A204.1 (cell line): ENCODE measurements around the gene SUCO.

ENCODE experiments used
- FAIRE-seq: peaks from 2 replicates; lab custom pipeline; 2012; peaks lifted over from hg19 to GRCh38; lab: Jason Lieb, UNC

Gene SUCO

DNA sequence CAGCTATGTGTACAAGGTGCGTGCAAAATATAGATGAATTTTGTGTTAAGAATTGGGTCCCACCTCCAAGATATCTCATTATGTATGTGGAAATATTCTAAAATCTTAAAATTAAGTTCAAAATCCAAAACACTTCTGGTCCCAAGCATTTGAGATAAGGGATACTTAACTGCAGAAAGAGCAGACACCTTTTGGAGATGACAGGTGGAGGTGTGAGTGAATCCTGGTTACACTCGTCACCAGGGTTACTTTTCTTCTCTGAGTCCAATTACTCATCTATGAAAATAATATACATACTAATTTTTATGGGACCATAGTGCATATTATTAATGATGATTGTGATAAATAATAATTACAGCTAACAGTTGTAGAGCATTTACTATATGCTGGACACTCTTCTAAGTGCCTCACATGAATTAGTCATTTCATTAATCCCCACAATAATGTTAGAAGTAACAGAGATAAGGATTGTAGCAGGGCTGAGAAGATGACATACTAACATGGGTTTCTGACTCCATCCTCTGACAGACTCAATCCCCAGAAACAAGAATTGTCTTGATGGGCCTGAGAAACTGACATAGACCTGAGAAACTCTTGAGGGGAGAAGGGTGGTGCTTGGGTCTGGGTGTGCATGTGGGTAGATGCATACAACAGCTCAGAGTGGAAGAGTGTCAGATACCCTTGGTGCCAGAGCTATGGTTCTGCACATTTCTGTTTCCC, 117.7 kb downstream of the SUCO start:
- FAIRE-seq, result no peak

DNA sequence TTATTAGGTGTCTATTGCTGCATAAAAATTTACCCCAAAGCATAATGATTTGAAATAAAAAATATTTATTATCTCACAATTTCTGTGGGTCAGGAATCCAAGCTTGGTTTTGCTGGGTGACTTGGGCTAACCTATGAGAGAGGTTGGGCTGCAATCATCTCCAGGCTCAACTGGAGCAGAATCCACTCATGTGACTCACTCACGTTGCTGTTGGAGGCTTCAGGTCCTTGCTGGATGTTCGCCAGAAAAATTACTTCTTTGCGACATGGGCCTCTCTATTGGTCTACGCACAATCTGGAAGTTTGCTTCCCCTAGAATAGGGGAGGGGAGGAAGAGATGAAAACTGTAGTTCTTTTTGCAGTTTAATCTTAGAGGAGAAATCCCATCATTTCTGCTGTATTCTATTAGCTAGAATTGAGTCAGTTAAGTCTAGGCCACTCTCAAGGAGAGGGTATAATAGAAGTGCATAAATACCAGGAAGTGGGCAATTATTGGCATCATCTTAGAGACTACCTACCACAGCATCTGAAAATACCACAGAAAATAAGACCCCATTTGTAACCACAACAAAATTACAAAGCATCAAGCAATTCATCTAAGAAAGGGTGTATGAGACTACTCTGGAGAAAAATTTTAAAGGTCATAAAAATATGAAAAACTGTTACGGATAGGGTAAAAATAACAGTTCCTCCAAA, 120.2 kb downstream of the SUCO start:
- no peak for FAIRE-seq

DNA sequence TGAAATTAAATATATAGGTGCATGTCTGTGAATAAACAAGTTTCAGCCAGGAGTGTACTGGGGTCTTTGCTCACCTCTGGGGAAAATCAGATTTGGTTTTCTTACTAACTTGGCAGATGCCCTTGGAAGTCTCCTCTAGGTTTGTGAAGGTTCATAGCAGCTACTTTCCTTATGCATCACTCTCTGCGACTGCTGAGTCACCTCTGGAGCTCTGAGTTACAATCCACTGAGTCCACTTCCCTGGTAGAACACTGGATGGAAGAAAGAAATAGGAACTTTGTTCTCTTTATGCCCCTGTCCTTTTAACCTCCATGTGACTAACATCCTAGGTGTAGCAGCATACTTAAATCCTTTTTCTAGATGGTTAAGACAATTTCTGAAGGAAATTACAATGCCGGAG, 121.6 kb downstream of the SUCO start:
- FAIRE-seq, result no peak

DNA sequence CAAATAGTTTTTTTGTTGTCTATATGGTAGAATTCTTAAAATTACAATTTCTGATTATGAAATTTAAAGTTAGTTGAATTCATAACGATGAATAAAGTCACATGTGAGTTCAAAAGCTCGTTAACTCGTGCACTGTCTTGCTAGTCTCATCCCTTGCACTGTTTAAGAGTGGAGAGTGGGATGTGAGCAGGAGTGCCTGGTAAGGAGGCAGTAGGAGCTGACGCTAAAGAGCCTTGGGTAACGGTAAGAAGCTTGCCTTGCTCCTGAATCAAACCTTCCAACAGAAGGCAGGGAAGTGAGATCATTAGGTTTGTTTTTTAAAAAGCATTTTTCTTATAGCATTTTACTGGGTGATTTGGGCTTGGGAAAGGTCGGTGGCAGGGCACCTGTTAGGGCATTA, 123.6 kb downstream of the SUCO start:
- FAIRE-seq, result no peak

DNA sequence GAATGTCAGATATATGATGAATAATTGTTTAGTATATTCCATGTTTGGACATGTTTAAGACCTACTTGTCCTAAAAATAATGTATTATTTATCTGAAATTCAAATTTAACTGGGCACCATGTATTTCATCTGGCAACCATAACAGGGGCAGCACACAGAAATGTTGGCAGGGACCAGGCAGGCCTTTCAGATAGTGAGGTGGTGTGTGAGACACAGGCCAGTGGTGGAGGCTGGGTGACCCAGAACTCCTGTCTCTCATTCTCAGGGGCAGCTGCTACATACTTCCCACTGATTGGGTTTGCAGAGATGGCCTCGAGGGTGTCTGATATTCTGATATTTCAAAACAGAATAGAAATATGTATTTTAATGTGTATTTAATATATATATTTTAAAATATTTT, 124.6 kb downstream of the SUCO start:
- no peak for FAIRE-seq

DNA sequence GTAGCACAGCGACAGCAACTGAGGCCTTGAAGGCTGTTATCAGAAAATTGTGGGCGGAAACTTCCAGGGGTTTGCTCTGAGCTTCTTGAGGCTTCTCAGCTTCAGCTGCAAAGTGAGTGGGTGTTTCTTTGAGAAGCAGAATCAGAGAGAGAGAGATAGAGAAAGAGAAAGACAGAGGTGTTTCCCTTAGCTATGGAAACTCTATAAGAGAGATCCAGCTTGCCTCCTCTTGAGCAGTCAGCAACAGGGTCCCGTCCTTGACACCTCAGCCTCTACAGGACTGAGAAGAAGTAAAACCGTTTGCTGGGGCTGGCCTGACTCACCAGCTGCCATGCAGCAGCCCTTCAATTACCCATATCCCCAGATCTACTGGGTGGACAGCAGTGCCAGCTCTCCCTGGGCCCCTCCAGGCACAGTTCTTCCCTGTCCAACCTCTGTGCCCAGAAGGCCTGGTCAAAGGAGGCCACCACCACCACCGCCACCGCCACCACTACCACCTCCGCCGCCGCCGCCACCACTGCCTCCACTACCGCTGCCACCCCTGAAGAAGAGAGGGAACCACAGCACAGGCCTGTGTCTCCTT, 126.0 kb downstream of the SUCO start, which contains the start of gene FASLG:
TSS of gene FASLG (plus strand) at position 233 of the 583 bp plus-strand sequence. CDS start at position 332, 99 bp downstream.
- FAIRE-seq, result no peak

DNA sequence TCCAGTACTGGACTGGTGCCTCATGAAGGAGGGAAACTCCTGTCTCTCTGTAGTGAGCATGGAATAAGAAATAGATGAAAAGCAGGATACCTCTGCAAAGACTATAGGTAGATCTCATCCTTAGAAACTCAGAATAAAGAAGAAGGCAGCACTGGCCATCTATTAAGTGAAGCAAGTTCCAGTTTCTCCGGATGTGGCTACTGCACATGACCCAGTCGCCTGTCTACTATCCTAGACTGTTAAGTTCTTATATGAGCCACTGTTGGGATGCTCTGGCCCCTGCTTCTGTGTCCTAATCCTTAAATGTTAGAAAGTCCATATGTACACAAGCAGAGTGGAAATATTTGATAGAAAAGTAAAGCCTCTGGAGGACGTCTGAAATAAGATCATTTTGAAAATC, 128.2 kb downstream of the SUCO start:
- FAIRE-seq, result no peak
